IMR-90 (cell line): Measurements from ENCODE around the gene KRT71. TPM values are rescaled to one million over a fixed set of nuclear protein-coding genes. Genes with fewer than 3 reads are reported as not detected.

ENCODE experiments used
- ATAC-seq: fragments of 200-7000 bp; cut with Tn5 transposase; 2 replicates; pipeline ENCODE4 v1.9.1; 2020; ENCODE audit warnings: low read depth, mild to moderate bottlenecking, moderate library complexity
- BruUV-seq: library from RNA; stranded (reverse); fragments of 400-500 nt; replicated peaks from 2 replicates; lab custom pipeline; 2021; lab: Mats Ljungman, UMichigan
- CTCF ChIA-PET: fragments of 300-600 bp; formaldehyde crosslinking; extraction: SDS; loops from one replicate; lab custom pipeline; 2021; ENCODE audit warnings: antibody characterized with exemption; lab: Yijun Ruan, JAX
- POLR2A ChIA-PET: fragments of 300-600 bp; sonication (Branson Sonifier 250); formaldehyde crosslinking; loops from one replicate; lab custom pipeline; 2022; ENCODE audit warnings: antibody characterized with exemption; ENCODE audit not compliant: unreplicated experiment; lab: Charles Lee
- DNase-seq: peaks from one replicate; pipeline ENCODE4 v3.0.0; 2013
- H2AFZ ChIP-seq: replicated peaks from 2 replicates; pipeline ENCODE3; 2013; ENCODE audit warnings: low read length, mild to moderate bottlenecking; ENCODE audit not compliant: poor library complexity
- H2AK5ac ChIP-seq: 2 replicates; pipeline ENCODE4 v1.6.1; 2013; ENCODE audit warnings: low read depth, low read length, inconsistent platforms
- H2AK9ac ChIP-seq: replicated peaks from 2 replicates; pipeline ENCODE3; 2013; ENCODE audit warnings: mild to moderate bottlenecking, low read depth, low read length, moderate library complexity; ENCODE audit not compliant: poor library complexity
- H2BK120ac ChIP-seq: 2 replicates; pipeline ENCODE4 v1.6.1; 2013; ENCODE audit warnings: low read depth, low read length, inconsistent platforms
- H2BK15ac ChIP-seq: 3 replicates; pipeline ENCODE4 v1.6.1; 2013; ENCODE audit warnings: low read depth, low read length, inconsistent platforms
- H2BK20ac ChIP-seq: 2 replicates; pipeline ENCODE4 v1.6.1; 2013; ENCODE audit warnings: low read depth, mild to moderate bottlenecking, inconsistent platforms, low read length, moderate library complexity
- H2BK5ac ChIP-seq: 2 replicates; pipeline ENCODE4 v1.6.1; 2013; ENCODE audit warnings: mild to moderate bottlenecking, low read depth, low read length, inconsistent platforms; ENCODE audit not compliant: poor library complexity, severe bottlenecking
- H3K14ac ChIP-seq: replicated peaks from 2 replicates; pipeline ENCODE4 v1.6.1; 2013; ENCODE audit warnings: low read depth, low read length, inconsistent platforms
- H3K18ac ChIP-seq: 2 replicates; pipeline ENCODE4 v1.6.1; 2013; ENCODE audit warnings: low read depth, low read length, control low read depth
- H3K23ac ChIP-seq: 2 replicates; pipeline ENCODE4 v1.6.1; 2013; ENCODE audit warnings: low read depth, low read length, inconsistent platforms
- H3K27ac ChIP-seq: 2 replicates; pipeline ENCODE4 v1.5.1; 2013; ENCODE audit warnings: mild to moderate bottlenecking, control low read depth, low read length; ENCODE audit not compliant: insufficient read depth
- H3K27me3 ChIP-seq: 2 replicates; pipeline ENCODE4 v1.6.1; 2013; ENCODE audit warnings: low read length; ENCODE audit not compliant: control insufficient read depth, insufficient read depth
- H3K36me3 ChIP-seq: 2 replicates; pipeline ENCODE4 v1.6.1; 2013; ENCODE audit warnings: low read length, mixed read lengths; ENCODE audit not compliant: control insufficient read depth, insufficient read depth
- H3K4ac ChIP-seq: 2 replicates; pipeline ENCODE4 v1.6.1; 2013; ENCODE audit warnings: low read depth, low read length, inconsistent platforms
- H3K4me1 ChIP-seq: 2 replicates; pipeline ENCODE4 v1.6.1; 2013; ENCODE audit warnings: low read length, mixed read lengths; ENCODE audit not compliant: control insufficient read depth, insufficient read depth
- H3K4me2 ChIP-seq: 2 replicates; pipeline ENCODE4 v1.6.1; 2013; ENCODE audit warnings: low read depth, mild to moderate bottlenecking, control low read depth, low read length, moderate library complexity
- H3K4me3 ChIP-seq: 2 replicates; pipeline ENCODE4 v1.5.1; 2013; ENCODE audit warnings: low read depth, mild to moderate bottlenecking, control low read depth, low read length, moderate library complexity; ENCODE audit not compliant: insufficient read depth
- H3K56ac ChIP-seq: 2 replicates; pipeline ENCODE4 v1.6.1; 2013; ENCODE audit warnings: low read length, inconsistent platforms; ENCODE audit not compliant: insufficient read depth; ENCODE audit errors: extremely low read depth
- H3K79me1 ChIP-seq, 2 experiments: 2 replicates each; pipeline ENCODE4 v1.6.1; 2013; ENCODE audit warnings: low read length in 2 of 2, inconsistent platforms in 1 of 2, low read depth in 1 of 2
- H3K9ac ChIP-seq: 2 replicates; pipeline ENCODE4 v1.6.1; 2013; ENCODE audit warnings: low read depth, low read length, control low read depth
- H3K9me1 ChIP-seq: 2 replicates; pipeline ENCODE4 v1.6.1; 2013; ENCODE audit warnings: low read length, inconsistent platforms; ENCODE audit not compliant: insufficient read depth
- H3K9me3 ChIP-seq: 2 replicates; pipeline ENCODE4 v1.6.1; 2013; ENCODE audit warnings: low read length; ENCODE audit not compliant: control insufficient read depth, insufficient read depth
- H4K20me1 ChIP-seq: 2 replicates; pipeline ENCODE4 v1.6.1; 2013; ENCODE audit warnings: low read length, inconsistent platforms; ENCODE audit not compliant: insufficient read depth
- H4K5ac ChIP-seq: 2 replicates; pipeline ENCODE4 v1.6.1; 2013; ENCODE audit warnings: mild to moderate bottlenecking, low read depth, low read length, control low read depth
- H4K8ac ChIP-seq, 2 experiments: 2 replicates each; pipeline ENCODE4 v1.6.1; 2013; ENCODE audit warnings: low read depth in 2 of 2, low read length in 2 of 2, control low read depth in 1 of 2, inconsistent platforms in 1 of 2
- H4K91ac ChIP-seq: 2 replicates; pipeline ENCODE4 v1.6.1; 2013; ENCODE audit warnings: low read depth, low read length, inconsistent platforms; ENCODE audit not compliant: insufficient read depth
- BHLHE40 ChIP-seq: fragments of 150-350 bp; IDR thresholded peaks from 2 replicates; pipeline ENCODE4 v1.6.1; 2016; ENCODE audit warnings: mild to moderate bottlenecking, low read depth, low read length
- CEBPB ChIP-seq: IDR thresholded peaks from 2 replicates; pipeline ENCODE4 v1.6.1; 2012; ENCODE audit warnings: low read depth, low read length, improper control_type of control experiment
- CHD1 ChIP-seq: IDR thresholded peaks from 2 replicates; pipeline ENCODE4 v1.6.1; 2012; ENCODE audit warnings: low read depth, low read length, improper control_type of control experiment
- MAFK ChIP-seq: IDR thresholded peaks from 2 replicates; pipeline ENCODE4 v1.6.1; 2012; ENCODE audit warnings: low read depth, low read length, improper control_type of control experiment
- MAZ ChIP-seq: IDR thresholded peaks from 2 replicates; pipeline ENCODE4 v1.6.1; 2012; ENCODE audit warnings: low read depth, mild to moderate bottlenecking, low read length, improper control_type of control experiment, moderate library complexity, borderline replicate concordance
- MXI1 ChIP-seq: IDR thresholded peaks from 2 replicates; pipeline ENCODE4 v1.6.1; 2012; ENCODE audit warnings: low read depth, mild to moderate bottlenecking, low read length, moderate library complexity, borderline replicate concordance
- NFE2L2 ChIP-seq: fragments of 150-350 bp; IDR thresholded peaks from 2 replicates; pipeline ENCODE4 v1.6.1; 2016; ENCODE audit warnings: low read depth, mild to moderate bottlenecking, low read length
- POLR2A ChIP-seq: IDR thresholded peaks from 2 replicates; pipeline ENCODE4 v1.6.1; 2012; ENCODE audit warnings: mild to moderate bottlenecking, low read depth, low read length
- SMC3 ChIP-seq: fragments of 150-350 bp; IDR thresholded peaks from 2 replicates; pipeline ENCODE4 v1.6.1; 2016; ENCODE audit warnings: low read depth, mild to moderate bottlenecking, antibody characterized with exemption, low read length, moderate library complexity
- WGBS, 2 experiments: methylation state at CpG; one replicate each; pipeline versions ENCODE4 v1.1.5 to v1.1.7; 2013; ENCODE audit warnings: missing lambda C conversion rate in 2 of 2; ENCODE audit not compliant: insufficient read length in 1 of 2; ENCODE audit errors: extremely low coverage in 2 of 2; 5-methylcytosine and 5-hydroxymethylcytosine counted together
- dilution Hi-C: fragments of 300-500 bp; cut with HindIII; formaldehyde crosslinking; loops from one replicate; pipeline ENCODE4 v1.14.3; 2018; ENCODE audit warnings: low sequenced_read_pairs; ENCODE audit not compliant: unreplicated experiment
- in situ Hi-C: fragments of 300-500 bp; cut with MboI; formaldehyde crosslinking; loops from 3 replicates; pipeline ENCODE4 v1.14.3; 2019; ENCODE audit warnings: low sequenced_read_pairs, inconsistent platforms, mixed read lengths
- intact Hi-C: fragments of 100-400 bp; cut with micrococcal nuclease; formaldehyde crosslinking; loops from 2 replicates; pipeline ENCODE4 v1.10.0; 2022
- polyA plus RNA-seq, 3 experiments: library from polyadenylated mRNA; depleted of rRNA; stranded (reverse); fragments of >200 nt; gene quantifications; 2 replicates each; pipeline ENCODE4 v1.2.3, GENCODE V29; 2012; ENCODE audit warnings: low replicate concordance in 1 of 3
- total RNA-seq: library from RNA; depleted of rRNA; stranded (reverse); fragments of >200 nt; gene quantifications from 2 replicates; pipeline ENCODE4 v1.2.3, GENCODE V29; 2012
- TF ChIP-seq, protein P1 (sequence below): fragments of 150-350 bp; IDR thresholded peaks from 2 replicates; pipeline ENCODE4 v1.6.1; 2017; ENCODE audit warnings: mild to moderate bottlenecking, antibody characterized with exemption, low read length, low read depth
- TF ChIP-seq, protein P2 (sequence below): fragments of 150-350 bp; IDR thresholded peaks from 2 replicates; pipeline ENCODE4 v1.6.1; 2016; ENCODE audit warnings: low read depth, mild to moderate bottlenecking, low read length, moderate library complexity, borderline replicate concordance
- TF ChIP-seq, protein P3 (sequence below): conservative IDR thresholded peaks from 2 replicates; pipeline ENCODE4 v1.5.1; 2012; ENCODE audit warnings: mild to moderate bottlenecking, low read depth, low read length, improper control_type of control experiment

KRT71 gene
- total and polyA plus RNA-seq, 2 of the 4 experiments (the other 2 are of a cell fraction), result not detected

DNA sequence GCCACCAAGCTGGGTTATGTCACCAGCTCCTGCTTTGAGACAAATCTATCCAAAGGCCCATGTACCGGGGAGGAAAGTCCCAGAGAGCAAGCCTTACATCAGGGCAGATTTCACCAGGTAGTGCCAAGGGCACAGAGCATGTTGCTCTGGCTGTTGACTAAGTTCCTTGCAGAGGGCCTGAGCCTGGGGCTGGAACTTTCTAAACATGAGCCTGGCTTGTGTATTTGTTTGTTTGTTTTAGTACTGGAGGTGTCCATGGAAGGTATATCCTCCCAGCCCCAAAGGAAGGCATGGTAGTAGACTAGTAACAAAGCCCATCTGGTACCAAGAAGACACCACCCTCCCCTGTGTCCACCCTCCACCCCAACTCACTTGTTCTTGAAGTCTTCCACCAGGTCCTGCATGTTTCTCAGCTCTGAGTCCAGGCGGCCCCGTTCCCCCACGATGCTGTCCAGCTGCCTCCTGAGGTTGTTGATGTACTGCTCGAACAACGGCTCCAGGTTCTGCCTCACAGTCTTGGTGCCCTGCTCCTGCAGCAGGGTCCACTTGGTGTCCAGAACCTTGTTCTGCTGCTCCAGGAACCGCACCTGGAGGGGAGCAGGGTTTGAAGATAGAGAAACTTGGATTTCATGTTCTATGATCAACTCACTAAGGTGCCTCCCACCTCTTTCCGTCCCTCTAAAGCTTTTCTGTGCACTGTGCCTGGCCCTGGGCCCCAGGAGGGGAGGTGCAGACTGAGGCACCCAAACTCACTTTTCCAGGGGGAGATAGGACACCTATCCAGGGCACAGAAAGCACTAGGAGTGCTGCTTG, 34.2 kb downstream of the KRT71 start (continued):
- TF ChIP-seq MXI1, result no peak

GRCh38 chr12:52517888-52518287, 35.1 kb downstream of the KRT71 start:
- H4K8ac ChIP-seq, result no peak overlapping the region
- H2AK9ac ChIP-seq, result no peak overlapping the region
- H3K9me3 ChIP-seq, result no peaks in the 10 kb centered on the region
- intact Hi-C loops, result no loop called here
- H2BK5ac ChIP-seq, result no peak overlapping the region
- dilution Hi-C loops, result no loop called here
- WGBS, 2 experiments, result 86% methylated on average over 1 of the region's 5 CpGs; no CpG with 5 or more reads in 1 of the 2 experiments
- H4K20me1 ChIP-seq, result no peaks in the 10 kb centered on the region; the same call in 1 of the 2 replicates
- peaks cover 35% of the 10 kb centered on the region for H3K27me3 ChIP-seq
- H3K56ac ChIP-seq, result no peak overlapping the region
- no peak overlapping the region for H2AK5ac ChIP-seq
- no peak overlapping the region for H3K18ac ChIP-seq
- H3K4me3 ChIP-seq, result no peak overlapping the region
- no peak overlapping the region for H3K23ac ChIP-seq
- no peak overlapping the region for H3K27ac ChIP-seq
- H3K9ac ChIP-seq, result no peak overlapping the region
- in situ Hi-C loops, result no loop called here
- no peaks in the 10 kb centered on the region for H3K79me1 ChIP-seq
- DNase-seq, result no peak
- no peak overlapping the region for H2BK15ac ChIP-seq
- BruUV-seq, result no TSS peak
- no peak overlapping the region for H2BK120ac ChIP-seq
- no peak overlapping the region for H2AFZ ChIP-seq
- H3K36me3 ChIP-seq, result no peaks in the 10 kb centered on the region
- no peak overlapping the region for H3K4ac ChIP-seq
- CTCF ChIA-PET, result no interaction called here
- no peak overlapping the region for H3K4me2 ChIP-seq
- no peak overlapping the region for H4K91ac ChIP-seq
- ATAC-seq, result no peak
- POLR2A ChIA-PET, result no interaction called here
- H4K5ac ChIP-seq, result no peak overlapping the region
- H2BK20ac ChIP-seq, result no peak overlapping the region
- no peaks in the 10 kb centered on the region for H3K4me1 ChIP-seq
- no peak overlapping the region for H3K14ac ChIP-seq
- no peaks in the 10 kb centered on the region for H3K9me1 ChIP-seq
- TF ChIP-seq, protein P1, sequence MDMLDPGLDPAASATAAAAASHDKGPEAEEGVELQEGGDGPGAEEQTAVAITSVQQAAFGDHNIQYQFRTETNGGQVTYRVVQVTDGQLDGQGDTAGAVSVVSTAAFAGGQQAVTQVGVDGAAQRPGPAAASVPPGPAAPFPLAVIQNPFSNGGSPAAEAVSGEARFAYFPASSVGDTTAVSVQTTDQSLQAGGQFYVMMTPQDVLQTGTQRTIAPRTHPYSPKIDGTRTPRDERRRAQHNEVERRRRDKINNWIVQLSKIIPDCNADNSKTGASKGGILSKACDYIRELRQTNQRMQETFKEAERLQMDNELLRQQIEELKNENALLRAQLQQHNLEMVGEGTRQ, result no peak
- TF ChIP-seq POLR2A (no peak), MXI1 (no peak), MAFK (no peak), NFE2L2 (no peak), BHLHE40 (no peak), SMC3 (no peak), CHD1 (no peak), MAZ (no peak), CEBPB (no peak)
- TF ChIP-seq, protein P2, sequence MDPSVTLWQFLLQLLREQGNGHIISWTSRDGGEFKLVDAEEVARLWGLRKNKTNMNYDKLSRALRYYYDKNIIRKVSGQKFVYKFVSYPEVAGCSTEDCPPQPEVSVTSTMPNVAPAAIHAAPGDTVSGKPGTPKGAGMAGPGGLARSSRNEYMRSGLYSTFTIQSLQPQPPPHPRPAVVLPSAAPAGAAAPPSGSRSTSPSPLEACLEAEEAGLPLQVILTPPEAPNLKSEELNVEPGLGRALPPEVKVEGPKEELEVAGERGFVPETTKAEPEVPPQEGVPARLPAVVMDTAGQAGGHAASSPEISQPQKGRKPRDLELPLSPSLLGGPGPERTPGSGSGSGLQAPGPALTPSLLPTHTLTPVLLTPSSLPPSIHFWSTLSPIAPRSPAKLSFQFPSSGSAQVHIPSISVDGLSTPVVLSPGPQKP, result no peak
- TF ChIP-seq, protein P3, sequence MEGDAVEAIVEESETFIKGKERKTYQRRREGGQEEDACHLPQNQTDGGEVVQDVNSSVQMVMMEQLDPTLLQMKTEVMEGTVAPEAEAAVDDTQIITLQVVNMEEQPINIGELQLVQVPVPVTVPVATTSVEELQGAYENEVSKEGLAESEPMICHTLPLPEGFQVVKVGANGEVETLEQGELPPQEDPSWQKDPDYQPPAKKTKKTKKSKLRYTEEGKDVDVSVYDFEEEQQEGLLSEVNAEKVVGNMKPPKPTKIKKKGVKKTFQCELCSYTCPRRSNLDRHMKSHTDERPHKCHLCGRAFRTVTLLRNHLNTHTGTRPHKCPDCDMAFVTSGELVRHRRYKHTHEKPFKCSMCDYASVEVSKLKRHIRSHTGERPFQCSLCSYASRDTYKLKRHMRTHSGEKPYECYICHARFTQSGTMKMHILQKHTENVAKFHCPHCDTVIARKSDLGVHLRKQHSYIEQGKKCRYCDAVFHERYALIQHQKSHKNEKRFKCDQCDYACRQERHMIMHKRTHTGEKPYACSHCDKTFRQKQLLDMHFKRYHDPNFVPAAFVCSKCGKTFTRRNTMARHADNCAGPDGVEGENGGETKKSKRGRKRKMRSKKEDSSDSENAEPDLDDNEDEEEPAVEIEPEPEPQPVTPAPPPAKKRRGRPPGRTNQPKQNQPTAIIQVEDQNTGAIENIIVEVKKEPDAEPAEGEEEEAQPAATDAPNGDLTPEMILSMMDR, result no peak
